HG03066 (cell line): ENCODE data around the gene ZFPM1.

Experiments used
- ATAC-seq: cut with Tn5 transposase; IDR thresholded peaks from one replicate; pipeline ENCODE4 v1.9.1; 2021; ENCODE audit warnings: low read depth; ENCODE audit not compliant: unreplicated experiment

ZFPM1 gene

DNA sequence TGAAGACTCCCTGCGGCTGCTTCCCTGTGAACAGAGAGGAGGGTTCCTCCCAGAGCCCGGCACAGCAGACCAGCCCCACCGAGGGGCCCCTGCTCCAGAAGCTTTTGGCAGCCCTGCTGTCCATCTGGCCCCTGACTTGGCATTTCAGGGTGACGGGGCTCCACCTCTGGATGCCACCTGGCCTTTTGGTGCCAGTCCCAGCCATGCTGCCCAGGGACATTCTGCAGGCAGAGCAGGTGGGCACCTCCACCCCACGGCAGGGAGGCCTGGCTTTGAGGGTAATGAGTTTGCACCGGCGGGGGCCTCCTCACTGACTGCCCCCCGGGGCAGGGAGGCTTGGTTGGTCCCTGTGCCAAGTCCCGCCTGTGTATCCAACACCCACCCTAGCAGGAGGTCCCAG lies 20.3 kb upstream of the ZFPM1 start:
- ATAC-seq: no peak

DNA sequence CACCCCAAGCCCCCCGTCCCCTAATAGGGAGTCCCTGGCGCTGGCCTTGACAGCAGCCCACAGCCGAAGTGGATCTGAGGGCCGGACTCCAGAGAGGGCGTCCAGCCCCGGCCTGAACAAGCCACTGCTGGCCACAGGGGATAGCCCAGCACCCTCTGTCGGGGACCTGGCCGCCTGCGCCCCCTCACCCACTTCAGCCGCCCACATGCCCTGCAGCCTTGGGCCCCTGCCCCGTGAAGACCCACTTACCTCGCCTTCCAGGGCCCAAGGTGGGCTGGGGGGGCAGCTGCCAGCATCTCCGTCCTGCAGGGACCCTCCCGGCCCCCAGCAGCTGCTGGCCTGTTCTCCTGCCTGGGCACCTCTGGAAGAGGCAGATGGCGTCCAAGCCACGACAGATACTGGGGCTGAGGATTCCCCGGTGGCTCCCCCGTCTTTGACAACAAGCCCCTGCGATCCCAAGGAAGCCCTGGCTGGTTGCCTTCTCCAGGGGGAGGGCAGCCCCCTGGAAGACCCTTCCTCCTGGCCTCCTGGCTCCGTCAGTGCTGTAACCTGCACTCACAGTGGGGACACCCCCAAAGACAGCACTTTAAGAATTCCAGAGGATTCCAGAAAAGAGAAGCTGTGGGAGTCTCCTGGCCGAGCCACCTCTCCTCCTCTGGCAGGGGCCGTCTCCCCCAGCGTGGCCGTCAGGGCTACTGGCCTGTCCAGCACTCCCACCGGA lies 19.3 kb upstream of the ZFPM1 start:
- ATAC-seq: no peak

DNA sequence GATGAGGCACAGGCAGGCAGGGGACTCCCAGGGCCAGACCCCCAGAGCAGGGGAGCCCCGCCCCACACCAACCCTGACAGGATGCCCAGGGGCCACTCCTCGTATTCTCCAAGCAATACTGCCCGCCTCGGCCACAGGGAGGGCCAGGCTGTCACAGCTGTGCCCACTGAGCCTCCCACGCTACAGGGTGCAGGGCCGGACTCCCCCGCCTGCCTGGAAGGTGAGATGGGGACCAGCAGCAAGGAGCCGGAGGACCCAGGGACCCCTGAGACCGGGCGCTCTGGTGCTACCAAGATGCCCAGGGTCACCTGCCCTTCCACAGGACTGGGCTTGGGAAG lies 18.8 kb upstream of the ZFPM1 start:
- ATAC-seq: no peak

DNA sequence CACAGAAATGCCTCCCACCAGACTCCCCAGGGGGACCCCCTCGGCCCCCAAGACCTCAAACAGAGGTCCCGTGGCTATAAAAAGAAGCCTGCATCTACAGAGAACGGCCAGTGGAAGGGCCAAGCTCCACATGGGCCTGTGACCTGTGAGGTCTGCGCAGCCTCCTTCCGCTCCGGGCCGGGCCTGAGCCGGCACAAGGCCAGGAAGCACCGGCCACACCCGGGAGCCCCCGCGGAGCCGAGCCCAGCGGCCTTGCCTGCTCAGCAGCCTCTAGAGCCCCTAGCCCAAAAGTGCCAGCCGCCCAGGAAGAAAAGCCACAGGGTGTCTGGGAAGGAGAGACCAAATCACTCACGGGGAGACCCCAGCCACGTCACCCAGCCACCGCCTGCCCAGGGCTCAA lies 18.3 kb upstream of the ZFPM1 start:
- no peak for ATAC-seq

DNA sequence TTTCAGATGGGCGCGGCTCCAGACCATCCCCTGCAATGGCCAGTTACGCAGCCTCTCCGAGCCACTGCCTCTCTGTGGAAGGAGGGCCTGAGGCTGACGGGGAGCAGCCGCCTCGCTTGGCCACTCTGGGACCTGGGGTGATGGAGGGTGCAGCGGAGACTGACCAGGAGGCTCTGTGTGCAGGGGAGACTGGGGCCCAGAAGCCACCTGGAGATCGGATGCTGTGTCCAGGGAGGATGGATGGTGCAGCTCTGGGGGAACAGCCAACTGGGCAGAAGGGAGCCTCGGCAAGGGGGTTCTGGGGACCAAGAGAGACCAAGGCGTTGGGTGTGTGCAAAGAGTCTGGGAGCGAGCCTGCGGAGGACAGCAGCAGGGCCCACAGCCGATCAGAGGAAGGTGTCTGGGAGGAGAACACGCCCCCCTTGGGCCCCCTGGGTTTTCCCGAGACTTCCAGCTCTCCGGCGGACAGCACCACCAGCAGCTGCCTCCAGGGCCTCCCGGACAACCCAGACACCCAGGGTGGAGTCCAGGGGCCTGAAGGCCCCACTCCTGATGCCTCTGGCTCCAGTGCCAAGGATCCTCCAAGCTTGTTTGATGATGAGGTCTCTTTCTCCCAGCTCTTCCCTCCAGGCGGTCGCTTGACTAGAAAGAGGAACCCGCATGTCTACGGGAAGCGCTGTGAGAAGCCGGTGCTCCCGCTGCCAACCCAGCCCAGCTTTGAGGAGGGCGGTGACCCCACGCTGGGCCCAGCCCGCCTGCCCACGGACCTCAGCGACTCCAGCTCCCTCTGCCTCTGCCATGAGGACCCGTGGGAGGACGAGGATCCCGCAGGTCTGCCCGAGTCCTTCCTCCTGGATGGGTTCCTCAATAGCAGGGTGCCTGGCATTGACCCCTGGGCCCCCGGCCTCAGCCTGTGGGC lies 17.4 kb upstream of the ZFPM1 start:
- ATAC-seq: no peak

DNA sequence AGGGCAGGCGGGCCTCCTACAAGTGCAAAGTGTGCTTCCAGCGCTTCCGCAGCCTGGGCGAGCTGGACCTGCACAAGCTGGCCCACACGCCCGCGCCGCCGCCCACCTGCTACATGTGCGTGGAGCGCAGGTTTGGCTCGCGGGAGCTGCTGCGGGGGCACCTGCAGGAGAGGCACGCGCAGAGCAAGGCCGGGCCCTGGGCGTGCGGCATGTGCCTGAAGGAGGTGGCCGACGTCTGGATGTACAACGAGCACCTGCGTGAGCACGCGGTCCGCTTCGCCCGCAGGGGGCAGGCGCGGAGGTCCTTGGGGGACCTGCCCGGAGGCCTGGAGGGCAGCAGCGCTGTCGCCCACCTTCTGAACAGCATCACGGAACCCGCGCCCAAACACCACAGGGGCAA lies 16.3 kb upstream of the ZFPM1 start:
- no peak for ATAC-seq

DNA sequence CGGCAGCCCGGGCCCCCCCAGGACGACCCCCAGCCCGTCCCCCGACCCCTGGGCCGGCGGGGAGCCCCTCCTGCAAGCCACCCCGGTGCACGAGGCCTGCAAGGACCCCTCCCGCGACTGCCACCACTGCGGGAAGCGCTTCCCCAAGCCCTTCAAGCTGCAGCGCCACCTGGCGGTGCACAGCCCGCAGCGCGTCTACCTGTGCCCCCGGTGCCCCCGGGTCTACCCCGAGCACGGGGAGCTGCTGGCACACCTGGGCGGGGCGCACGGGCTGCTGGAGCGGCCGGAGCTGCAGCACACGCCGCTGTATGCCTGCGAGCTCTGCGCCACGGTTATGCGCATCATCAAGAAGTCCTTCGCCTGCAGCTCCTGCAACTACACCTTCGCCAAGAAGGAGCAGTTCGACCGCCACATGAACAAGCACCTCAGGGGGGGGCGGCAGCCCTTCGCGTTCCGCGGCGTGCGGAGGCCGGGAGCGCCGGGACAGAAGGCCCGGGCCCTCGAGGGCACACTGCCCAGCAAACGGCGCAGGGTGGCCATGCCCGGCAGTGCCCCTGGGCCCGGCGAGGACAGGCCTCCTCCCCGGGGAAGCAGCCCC lies 15.6 kb upstream of the ZFPM1 start:
- no peak for ATAC-seq

DNA sequence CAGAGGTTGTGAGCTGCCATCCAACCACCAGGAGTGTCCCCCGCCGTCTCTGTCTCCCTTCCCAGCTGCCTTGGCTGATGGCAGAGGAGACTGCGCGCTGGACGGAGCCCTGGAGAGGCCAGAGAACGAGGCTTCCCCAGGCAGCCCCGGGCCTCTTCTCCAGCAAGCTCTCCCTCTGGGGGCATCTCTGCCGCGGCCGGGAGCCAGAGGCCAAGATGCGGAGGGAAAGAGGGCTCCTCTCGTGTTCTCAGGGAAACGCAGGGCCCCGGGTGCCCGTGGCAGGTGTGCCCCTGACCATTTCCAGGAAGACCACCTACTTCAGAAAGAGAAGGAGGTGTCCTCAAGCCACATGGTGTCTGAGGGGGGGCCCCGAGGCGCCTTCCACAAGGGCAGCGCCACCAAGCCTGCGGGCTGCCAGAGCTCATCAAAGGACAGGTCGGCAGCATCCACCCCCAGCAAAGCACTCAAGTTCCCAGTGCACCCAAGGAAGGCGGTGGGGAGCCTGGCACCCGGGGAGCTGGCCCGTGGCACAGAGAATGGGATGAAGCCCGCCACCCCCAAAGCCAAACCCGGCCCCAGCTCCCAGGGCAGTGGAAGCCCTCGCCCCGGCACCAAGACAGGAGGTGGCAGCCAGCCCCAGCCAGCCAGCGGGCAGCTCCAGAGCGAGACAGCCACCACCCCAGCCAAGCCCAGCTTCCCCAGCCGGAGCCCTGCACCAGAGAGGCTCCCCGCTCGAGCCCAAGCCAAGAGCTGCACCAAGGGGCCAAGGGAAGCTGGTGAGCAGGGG lies 14.8 kb upstream of the ZFPM1 start:
- ATAC-seq: no peak

DNA sequence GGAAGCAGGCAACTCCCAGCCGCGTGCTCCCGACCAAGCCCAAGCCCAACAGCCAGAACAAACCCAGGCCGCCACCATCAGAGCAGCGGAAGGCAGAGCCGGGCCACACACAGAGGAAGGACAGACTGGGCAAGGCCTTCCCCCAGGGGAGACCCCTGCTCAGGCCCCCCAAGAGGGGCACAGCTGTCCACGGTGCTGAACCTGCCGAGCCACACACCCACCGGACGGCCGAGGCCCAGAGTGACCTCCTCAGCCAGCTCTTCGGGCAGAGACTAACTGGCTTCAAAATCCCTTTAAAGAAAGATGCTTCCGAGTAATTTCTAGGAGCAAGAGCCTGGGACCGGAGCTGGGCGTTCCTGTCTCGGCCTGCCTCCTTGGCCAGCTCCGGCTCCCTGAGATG lies 14.1 kb upstream of the ZFPM1 start:
- ATAC-seq: no peak

DNA sequence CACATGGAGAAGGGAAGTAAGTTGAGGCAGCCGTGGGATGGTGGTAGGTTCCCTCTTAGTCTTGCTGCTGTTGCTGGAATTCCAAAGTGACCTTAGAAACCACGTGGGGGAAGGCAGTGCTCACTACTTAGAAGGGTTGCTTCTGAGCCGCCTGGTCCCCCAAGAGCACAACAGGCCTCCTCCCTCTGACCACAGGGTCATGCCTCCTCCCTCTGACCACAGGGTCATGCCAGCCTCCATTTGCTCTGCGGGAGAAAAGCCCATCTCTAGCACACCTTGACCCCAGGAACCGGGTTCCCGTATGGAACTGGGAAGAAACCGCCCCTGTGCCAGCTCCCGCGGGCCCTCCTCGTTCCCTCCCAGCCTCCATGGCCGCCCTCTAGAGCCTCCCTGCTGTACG lies 13.4 kb upstream of the ZFPM1 start:
- ATAC-seq: no peak

DNA sequence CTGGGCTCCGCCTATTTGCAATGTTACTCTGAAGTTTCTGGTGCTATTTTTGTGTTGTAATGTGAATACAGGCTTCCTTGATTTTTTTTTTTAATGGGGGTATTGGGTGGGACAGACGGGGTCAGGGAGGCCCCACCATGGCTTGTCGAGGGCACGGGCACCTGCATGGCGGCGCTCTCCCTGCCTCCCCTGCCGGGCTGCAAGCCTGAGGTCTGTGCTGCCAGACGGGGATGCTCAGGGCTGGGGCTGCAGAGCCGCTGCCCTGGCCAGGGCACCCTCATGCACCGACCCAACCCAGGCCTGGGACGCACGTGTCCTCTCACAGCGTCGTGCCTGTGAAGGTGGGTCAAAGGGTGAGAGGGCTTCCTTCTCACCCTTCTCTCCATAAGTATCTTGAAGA lies 13.0 kb upstream of the ZFPM1 start:
- no peak for ATAC-seq

DNA sequence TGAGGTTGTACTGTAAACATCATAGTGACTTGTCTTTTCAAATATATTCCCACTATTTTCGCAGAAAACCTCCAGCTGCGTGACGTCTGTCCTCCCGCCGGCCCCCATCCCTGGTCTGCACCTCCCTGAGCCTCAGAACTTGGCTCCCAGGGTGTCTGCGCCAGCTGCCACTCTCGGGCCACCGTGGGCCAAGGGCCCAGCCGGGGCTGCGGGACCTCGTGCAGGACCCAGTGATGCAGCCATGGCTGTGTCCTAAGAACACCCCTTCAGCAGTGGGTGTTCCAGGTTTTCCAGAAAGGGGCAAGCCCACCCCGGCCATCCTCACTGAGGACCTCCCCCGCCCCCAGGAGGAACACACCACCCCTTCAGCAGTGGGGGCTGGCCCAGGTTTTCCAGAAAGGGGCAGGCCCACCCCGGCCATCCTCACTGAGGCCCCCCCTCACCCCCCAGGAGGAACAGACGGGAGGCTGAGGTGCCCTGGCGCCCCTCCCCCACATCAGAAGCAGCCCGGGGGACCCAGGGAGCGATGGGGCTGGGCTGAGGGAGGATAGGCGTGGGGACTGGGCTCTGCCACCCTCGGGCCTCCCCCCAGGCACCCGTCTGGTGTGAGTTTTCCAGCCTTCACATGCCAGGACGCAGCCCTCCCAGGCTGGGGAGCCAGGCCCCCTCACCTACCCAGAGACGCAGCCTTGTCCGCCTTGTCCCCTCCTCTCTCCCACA lies 12.2 kb upstream of the ZFPM1 start:
- no peak for ATAC-seq

DNA sequence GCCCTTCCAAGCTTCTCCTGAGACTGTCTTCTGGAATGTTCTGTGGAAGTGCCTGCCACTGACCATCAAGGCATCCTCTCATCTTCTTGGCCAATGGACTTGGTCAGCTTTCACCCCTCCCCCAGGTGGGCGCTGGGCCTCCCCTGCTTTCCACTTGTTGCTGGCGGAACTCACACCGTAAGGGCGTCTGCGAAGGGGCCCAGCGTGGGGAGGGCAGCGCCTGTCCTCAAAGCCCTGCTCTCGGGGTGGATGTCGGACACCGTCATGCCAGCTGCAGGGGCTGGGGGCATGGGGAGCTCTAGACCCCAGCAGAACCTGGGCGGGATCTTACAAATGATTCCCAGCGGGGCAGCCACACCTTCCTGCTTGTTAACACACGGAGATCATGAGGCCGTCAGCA lies 11.6 kb upstream of the ZFPM1 start:
- ATAC-seq: no peak

DNA sequence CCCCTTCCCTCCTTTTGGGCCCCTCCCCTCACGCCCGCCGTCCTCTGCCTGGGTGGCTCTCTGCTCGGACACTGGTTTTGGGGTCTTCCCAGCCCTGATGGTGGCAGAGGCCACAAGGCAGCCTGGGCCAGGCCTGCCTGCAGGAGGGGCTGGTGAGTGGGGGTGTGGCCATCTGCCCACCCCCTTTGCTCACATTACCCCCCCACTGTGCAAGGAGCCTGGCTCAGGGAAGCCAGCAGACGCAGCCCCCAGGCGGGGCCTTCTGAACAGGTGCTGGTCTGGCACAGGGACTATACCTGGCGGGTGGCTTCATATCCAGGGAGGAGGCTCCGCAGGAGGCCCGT lies 10.7 kb upstream of the ZFPM1 start:
- ATAC-seq: no peak

DNA sequence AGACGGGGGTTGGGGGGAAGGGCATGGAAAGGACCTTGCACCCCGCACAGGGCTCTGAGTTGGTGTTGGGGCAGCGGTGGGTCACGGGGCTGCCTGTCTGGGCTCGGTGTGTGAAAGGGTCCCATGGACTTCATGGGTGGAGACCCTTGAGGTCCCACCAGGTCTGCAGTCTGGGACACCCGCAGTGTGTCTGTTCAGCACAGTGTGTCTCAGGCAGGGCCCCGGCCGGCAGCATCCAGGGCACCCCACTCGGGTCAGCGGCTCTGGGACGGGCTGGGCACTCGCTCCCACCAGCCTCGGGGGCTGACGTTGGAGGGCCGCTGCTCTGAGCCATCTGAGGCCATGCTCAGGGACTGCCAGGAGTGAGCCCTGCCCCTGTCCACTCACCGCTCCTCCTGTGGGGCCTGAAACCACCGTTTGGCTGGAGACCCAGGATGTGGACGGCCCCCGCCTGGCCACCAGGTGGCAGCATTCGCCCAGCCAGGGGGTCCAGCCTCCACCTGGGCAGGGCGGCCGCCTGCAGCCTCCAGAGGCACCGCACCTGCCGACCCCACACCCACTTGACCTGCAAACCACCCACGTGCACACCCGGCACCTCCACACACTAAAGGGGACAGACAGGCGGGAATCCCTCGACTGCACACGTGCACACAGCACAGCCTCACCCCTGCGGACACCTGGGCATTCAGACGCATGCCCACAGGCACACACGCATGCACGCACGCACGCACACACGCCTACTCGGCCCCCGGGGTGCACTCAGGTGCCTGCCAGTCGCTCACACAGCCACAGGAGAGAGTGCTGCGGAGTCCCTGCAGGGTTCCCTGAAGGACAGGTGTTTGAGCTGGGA lies 10.1 kb upstream of the ZFPM1 start:
- ATAC-seq: no peak

DNA sequence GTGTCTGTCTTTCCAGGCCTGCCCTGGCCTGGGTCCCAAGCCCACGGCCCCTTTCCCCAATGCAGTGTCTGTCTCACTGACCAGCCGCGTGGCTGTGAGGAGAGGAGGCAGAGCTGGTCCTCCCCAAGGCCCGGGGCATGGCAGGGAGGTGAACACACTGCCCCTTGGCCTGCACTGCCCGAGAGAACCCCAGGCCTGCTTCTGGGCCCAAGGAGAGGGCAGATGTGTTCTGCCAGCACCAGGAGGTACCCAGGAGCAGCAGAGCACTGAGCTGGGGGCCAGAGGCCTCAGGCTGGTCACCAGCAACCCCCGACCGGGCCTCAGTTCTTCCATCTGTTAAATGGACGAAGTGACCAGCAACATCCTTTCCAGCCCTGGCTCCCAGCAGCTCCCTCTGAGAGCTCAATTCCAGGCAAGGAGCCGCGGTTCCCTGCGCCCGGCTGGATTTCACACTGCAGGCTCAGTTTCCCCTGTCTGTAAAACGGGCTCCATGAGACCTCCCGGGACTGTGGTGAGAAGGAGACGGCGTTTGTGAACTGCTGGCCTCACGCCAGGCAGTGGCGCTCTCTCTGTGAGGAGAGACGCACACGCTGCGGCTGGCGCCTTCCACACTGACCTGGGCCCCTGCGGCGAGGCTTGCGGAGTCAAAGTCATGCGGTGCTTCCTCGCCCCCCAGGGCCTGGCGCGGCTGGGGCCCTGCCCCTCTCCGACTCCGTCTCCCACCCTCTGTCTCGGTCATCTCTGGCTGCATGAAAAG lies 8.1 kb upstream of the ZFPM1 start:
- no peak for ATAC-seq

DNA sequence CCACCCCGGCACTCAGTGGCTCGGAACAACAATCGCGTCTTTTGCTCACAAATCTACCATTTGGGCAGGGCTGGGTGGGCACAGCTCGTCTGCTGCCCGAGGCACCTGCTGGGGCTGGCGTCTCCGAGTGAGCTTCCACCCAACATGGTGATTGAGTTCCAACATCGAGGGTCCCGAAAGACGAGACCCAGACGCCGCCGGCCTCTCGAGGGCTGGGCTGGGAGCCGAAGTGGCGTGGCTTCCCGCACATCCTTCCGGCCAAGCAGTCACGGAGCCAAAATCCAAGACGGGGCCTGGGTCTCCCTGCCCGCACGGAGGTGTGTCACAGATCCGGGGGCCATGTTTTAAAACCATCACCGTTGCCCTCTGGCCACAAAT lies 7.5 kb upstream of the ZFPM1 start:
- ATAC-seq: no peak

DNA sequence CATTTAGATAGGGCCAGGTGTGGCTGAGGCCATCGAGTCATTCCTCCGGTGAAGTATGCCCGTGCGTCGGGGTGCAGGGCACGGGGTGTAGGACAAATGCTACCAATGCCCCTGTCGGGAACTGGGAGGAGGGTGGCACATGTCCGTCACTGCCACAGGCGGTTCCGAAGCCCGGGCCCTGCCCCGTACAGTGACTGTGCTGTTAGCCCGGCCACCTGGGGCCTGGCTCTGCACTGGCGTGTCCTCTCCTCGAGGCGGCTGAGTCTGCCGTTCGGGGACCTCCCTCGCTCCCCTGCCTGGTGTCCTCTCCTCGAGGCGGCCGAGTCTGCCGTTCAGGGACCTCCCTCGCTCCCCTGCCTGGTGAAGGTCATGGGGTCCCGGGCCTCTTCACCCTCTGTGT lies 7.0 kb upstream of the ZFPM1 start:
- no peak for ATAC-seq

DNA sequence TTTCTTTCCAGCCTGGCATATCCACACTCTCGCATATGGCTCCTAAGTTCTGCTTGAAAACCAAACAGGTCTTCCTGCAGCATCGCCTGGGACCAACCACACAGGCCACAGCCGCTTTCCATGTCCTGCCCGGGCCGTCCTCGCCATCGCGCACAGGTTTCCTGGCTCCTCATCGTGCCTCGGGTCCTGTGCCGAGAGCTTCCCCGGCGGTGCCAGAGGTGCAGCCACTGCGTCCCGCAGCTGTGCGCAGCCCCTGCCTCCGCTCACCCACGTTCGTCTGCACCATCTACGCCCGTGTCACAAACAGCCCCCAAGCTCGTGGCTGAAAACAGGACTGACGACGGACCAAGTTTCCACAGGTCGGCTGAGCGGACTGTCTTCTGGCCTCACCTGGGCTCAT lies 6.3 kb upstream of the ZFPM1 start:
- no peak for ATAC-seq
